Measurements from ENCODE around the gene KDR. TPM values are rescaled to one million over a fixed set of nuclear protein-coding genes. Genes with fewer than 3 reads are reported as not detected.

Gene KDR
- total RNA-seq, 1 experiment from 2014 or later, result not detected

DNA sequence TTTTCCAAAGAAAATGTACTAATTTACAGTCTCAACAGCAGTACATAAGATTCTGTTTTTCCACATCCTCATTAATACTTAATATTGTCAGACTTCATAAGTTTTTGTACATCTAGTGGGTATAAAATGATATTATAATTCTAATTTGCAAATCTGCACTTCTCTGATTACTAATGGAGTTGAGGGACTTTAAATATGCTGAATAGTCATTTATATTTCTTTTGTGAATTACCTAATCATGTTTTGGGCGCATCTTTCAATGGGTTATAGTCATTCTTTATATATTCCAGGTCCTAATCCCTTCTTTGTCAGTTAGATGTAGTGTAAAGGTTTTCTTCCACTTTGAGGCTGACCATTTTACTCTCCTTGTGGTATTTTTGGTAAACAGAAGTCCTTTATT is 96.1 kb downstream of the KDR start:
- CTCF ChIA-PET, result no interaction called here
- Histone ChIP-seq H3K4me1 (peaks cover 20% of the 10 kb centered on the region), H3K9me3 (no peaks in the 10 kb centered on the region), H3K27me3 (replicated peaks; ENCODE audit: control insufficient read depth, insufficient read depth, low read length) (no peaks in the 10 kb centered on the region), H3K4me3 (ENCODE audit: low read depth, low read length) (no peak overlapping the region), H3K36me3 (ENCODE audit: control insufficient read depth, insufficient read depth, low read length) (no peaks in the 10 kb centered on the region)
- POLR2A ChIA-PET, result no interaction called here
- DNase-seq, result no peak
- BruUV-seq (replicated peaks), result no TSS peak
- intact Hi-C loops (cut with micrococcal nuclease; ENCODE audit: unreplicated experiment), result no loop called here
- Mint-ChIP-seq H3K36me3 (ENCODE audit: insufficient read depth, unreplicated experiment) (no peaks in the 10 kb centered on the region), H3K9me3 (ENCODE audit: unreplicated experiment) (no peaks in the 10 kb centered on the region), H3K27me3 (ENCODE audit: insufficient read depth, unreplicated experiment) (peaks cover 2% of the 10 kb centered on the region), H3K27ac (ENCODE audit: unreplicated experiment) (no peak overlapping the region), H3K4me1 (ENCODE audit: low read depth, unreplicated experiment) (peaks cover 17% of the 10 kb centered on the region), H3K4me3 (ENCODE audit: unreplicated experiment) (no peak overlapping the region)
- TF ChIP-seq, protein P1, sequence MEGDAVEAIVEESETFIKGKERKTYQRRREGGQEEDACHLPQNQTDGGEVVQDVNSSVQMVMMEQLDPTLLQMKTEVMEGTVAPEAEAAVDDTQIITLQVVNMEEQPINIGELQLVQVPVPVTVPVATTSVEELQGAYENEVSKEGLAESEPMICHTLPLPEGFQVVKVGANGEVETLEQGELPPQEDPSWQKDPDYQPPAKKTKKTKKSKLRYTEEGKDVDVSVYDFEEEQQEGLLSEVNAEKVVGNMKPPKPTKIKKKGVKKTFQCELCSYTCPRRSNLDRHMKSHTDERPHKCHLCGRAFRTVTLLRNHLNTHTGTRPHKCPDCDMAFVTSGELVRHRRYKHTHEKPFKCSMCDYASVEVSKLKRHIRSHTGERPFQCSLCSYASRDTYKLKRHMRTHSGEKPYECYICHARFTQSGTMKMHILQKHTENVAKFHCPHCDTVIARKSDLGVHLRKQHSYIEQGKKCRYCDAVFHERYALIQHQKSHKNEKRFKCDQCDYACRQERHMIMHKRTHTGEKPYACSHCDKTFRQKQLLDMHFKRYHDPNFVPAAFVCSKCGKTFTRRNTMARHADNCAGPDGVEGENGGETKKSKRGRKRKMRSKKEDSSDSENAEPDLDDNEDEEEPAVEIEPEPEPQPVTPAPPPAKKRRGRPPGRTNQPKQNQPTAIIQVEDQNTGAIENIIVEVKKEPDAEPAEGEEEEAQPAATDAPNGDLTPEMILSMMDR (IDR thresholded peaks at IDR 0.05; ENCODE audit: insufficient read depth in 1 of 2, low read depth in 1 of 2, low read length in 1 of 2, severe bottlenecking in 1 of 2, unreplicated experiment in 1 of 2), result no peak

Other genes with a start within 250 kb of the KDR start
- gene SRD5A3, start 220.6 kb upstream of the KDR start, total RNA-seq (2022), result 22.6 and 26.9 TPM in 2 replicates